Measurements from ENCODE around the gene CD163L1. TPM values are rescaled to one million over a fixed set of nuclear protein-coding genes. Genes with fewer than 3 reads are reported as not detected.

The CD163L1 gene
- total RNA-seq (2021; fragmentation: NEBNext Ultra II Directional; extraction: Animal tissue kit (Norgen Biotek cat#: 25700)) (0.22 and 0.92 TPM in 2 replicates), polyA plus RNA-seq (2011; rRNA removed) (0.03 and 0.11 TPM in 2 replicates), polyA minus RNA-seq (2011; rRNA and poly(A)+ RNA removed) (0.06 and 0.51 TPM in 2 replicates)
- 0.06 TPM for polyA plus RNA-seq (2011; cell fraction: cytosol; rRNA removed)
- polyA plus RNA-seq (2011; cell fraction: nucleus; rRNA removed): 0.14 TPM
- 0.10 to 0.42 TPM (median 0.21 TPM) in 4 replicates for polyA plus RNA-seq (2012, experiment 1 of 2)
- polyA plus RNA-seq (2012, experiment 2 of 2): not detected
- polyA plus RNA-seq (2013, experiment 1 of 2): 0.02 TPM
- 0.02 TPM for polyA plus RNA-seq (2013, experiment 2 of 2)
- polyA minus RNA-seq (2011; cell fraction: cytosol; rRNA and poly(A)+ RNA removed): not detected
- 0.40 TPM for polyA minus RNA-seq (2011; cell fraction: nucleus; rRNA and poly(A)+ RNA removed)
- long read RNA-seq, experiment 1, partial matches to known transcripts: 0 of 1 reads
- long read RNA-seq, experiment 1, other reads (novel, unspliced or antisense): 1 of 1 reads
- long read RNA-seq, experiment 2: 0 reads

GRCh38 chr12:7444076-7444475 lies at the start of gene CD163L1:
Gene CD163L1 (minus strand): TSS chr12:7444153. CDS start chr12:7444127, 26 bp downstream.
- Histone ChIP-seq H2AK5ac (ENCODE audit: low read depth, low read length) (no peak within 1 kb of the TSS), H4K20me1 (replicated peaks in 1 of 2; ENCODE audit: control insufficient read depth in 1 of 2, insufficient read depth in 2 of 2, low read length in 2 of 2) (no peaks in the 10 kb centered on the region), H3K36me3 (ENCODE audit: control insufficient read depth in 2 of 4, insufficient read depth in 4 of 4, low read length in 3 of 4) (no peaks in the 10 kb centered on the region), H3K4me3 (ENCODE audit: extremely low read depth in 1 of 4, insufficient read depth in 2 of 4, low read depth in 3 of 4, low read length in 4 of 4) (no peak within 1 kb of the TSS), H3K79me2 (ENCODE audit: control insufficient read depth in 1 of 2, insufficient read depth in 2 of 2, low read length in 2 of 2) (no peaks in the 10 kb centered on the region), H3K4ac (replicated peaks; ENCODE audit: insufficient read length, low read depth, low read length) (no peak within 1 kb of the TSS), H2BK5ac (ENCODE audit: low read depth, low read length) (no peak within 1 kb of the TSS), H3K79me1 (ENCODE audit: low read depth, low read length) (no peaks in the 10 kb centered on the region), H3K4me2 (ENCODE audit: insufficient read depth in 1 of 2, low read depth in 2 of 2, low read length in 2 of 2) (no peak within 1 kb of the TSS), H4K5ac (ENCODE audit: insufficient read length, low read depth, low read length) (no peak within 1 kb of the TSS), H3K18ac (ENCODE audit: extremely low read depth, low read length) (no peak within 1 kb of the TSS), H3K27me3 (replicated peaks in 1 of 4; ENCODE audit: control insufficient read depth in 3 of 4, extremely low read depth in 1 of 4, insufficient read depth in 3 of 4, low read length in 3 of 4) (no peaks in the 10 kb centered on the region; a peak in 1 of 7 replicates), H2BK20ac (ENCODE audit: low read length) (no peak within 1 kb of the TSS), H3K14ac (ENCODE audit: insufficient read length) (no peak within 1 kb of the TSS), H3K56ac (replicated peaks; ENCODE audit: insufficient read length, low read depth, low read length) (no peak within 1 kb of the TSS), H2AFZ (ENCODE audit: low read length) (no peak within 1 kb of the TSS), H3K27ac (ENCODE audit: low read depth, low read length) (no peak within 1 kb of the TSS), H2BK120ac (replicated peaks; ENCODE audit: low read depth, low read length) (no peak within 1 kb of the TSS), H4K8ac (ENCODE audit: extremely low read depth, insufficient read depth, low read length) (no peak within 1 kb of the TSS), H3K23me2 (ENCODE audit: low read depth, low read length) (no peaks in the 10 kb centered on the region), H2BK12ac (ENCODE audit: low read depth, low read length) (no peak within 1 kb of the TSS), H3K9me3 (ENCODE audit: insufficient read depth in 2 of 2, low read depth in 1 of 2, low read length in 1 of 2) (no peaks in the 10 kb centered on the region), H2BK15ac (ENCODE audit: low read length) (no peak within 1 kb of the TSS), H3K9ac (replicated peaks in 1 of 4; ENCODE audit: extremely low read depth in 1 of 4, low read depth in 3 of 4, low read length in 3 of 4) (no peak within 1 kb of the TSS), H3K4me1 (replicated peaks in 1 of 4; ENCODE audit: control insufficient read depth in 3 of 4, insufficient read depth in 4 of 4, low read length in 3 of 4) (0 out of 7 replicates have a peak, but pooled peaks cover 0 to 2% (median 0%) of the 10 kb centered on the region in 4 experiments), H3K23ac (ENCODE audit: insufficient read length) (no peak within 1 kb of the TSS), H4K91ac (replicated peaks; ENCODE audit: insufficient read length, low read length) (no peak within 1 kb of the TSS)
- POLR2A ChIA-PET (ENCODE audit: partially characterized antibody): no interaction called here
- CTCF ChIA-PET (ENCODE audit: partially characterized antibody): interaction anchor here (1.3 kb wide), 1 partner anchor 12 kb away, joined by 4 read pairs; no protein-coding TSS in a partner anchor
- DNase-seq (ENCODE audit: low read depth in 1 of 2, low spot score in 2 of 2) (no peak), FAIRE-seq (no peak)
- TF ChIP-seq TAF7 (optimal IDR thresholded peaks at IDR 0.05; ENCODE audit: borderline replicate concordance, low read depth, low read length) (no peak), BCL11A (IDR thresholded peaks at IDR 0.05; ENCODE audit: low read depth in 2 of 2, low read length in 2 of 2) (no peak)
- WGBS, 2 experiments (ENCODE audit: extremely low coverage in 1 of 2, insufficient coverage in 1 of 2, insufficient read length in 1 of 2, insufficient replicate concordance in 2 of 2, low coverage in 1 of 2, low lambda C conversion rate in 2 of 2, missing lambda C conversion rate in 1 of 2): 87% methylated on average over 2 of the region's 2 CpGs; no CpG with 5 or more reads in 1 of the 2 experiments
